ENCODE measurements around the gene TNFRSF9. TPM values are rescaled to one million over a fixed set of nuclear protein-coding genes. Genes with fewer than 3 reads are reported as not detected.

Gene TNFRSF9
- total and polyA plus RNA-seq, 2 donors from 2014 or later, result 0.54 TPM; not detected in 1

- Histone ChIP-seq H3K9ac (ENCODE audit: low read length in 3 of 3) (no peak overlapping the region), H3K4me1 (ENCODE audit: control insufficient read depth in 2 of 3, insufficient read depth in 2 of 3, low read depth in 1 of 3, low read length in 3 of 3) (peaks cover 0 to under 1% (median 0%) of the 10 kb centered on the region in 3 donors), H3K27ac (ENCODE audit: low read depth in 2 of 2, low read length in 2 of 2) (no peak overlapping the region), H3K27me3 (ENCODE audit: control insufficient read depth, insufficient read depth, low read length) (no peaks in the 10 kb centered on the region), H3K36me3 (ENCODE audit: control insufficient read depth in 2 of 3, insufficient read depth in 3 of 3, low read length in 3 of 3) (peaks cover 10 to 33% (median 20%) of the 10 kb centered on the region in 3 donors), H3K4me3 (ENCODE audit: low read length in 3 of 3) (no peak overlapping the region), H3K9me3 (ENCODE audit: control insufficient read depth in 2 of 3, insufficient read depth in 1 of 3, low read length in 3 of 3) (no peaks in the 10 kb centered on the region)
- TF ChIP-seq CTCF (IDR thresholded peaks at IDR 0.05; ENCODE audit: borderline replicate concordance, extremely low read depth, insufficient read depth), result no peak
- DNase-seq, result peak in 1 of 5 donors; percentile 46
- intact Hi-C loops (cut with DNase I), result loop anchor here (10.0 kb wide), 1 partner anchor 327 kb away; the partner anchor contains the start of gene SLC45A1
- FAIRE-seq, result no peak
Observed at GRCh38 chr1:7987528-7987927, 46.9 kb upstream of the TNFRSF9 start.

GRCh38 chr1:7985851-7986612, 45.4 kb upstream of the TNFRSF9 start:
- no peak for TF ChIP-seq CTCF (IDR thresholded peaks at IDR 0.05; ENCODE audit: borderline replicate concordance, extremely low read depth, insufficient read depth)
- FAIRE-seq (no peak), DNase-seq (peak in 1 of 5 donors; percentile 59)
- peaks cover 10 to 39% (median 24%) of the 10 kb centered on the region in 3 donors for H3K36me3 ChIP-seq (ENCODE audit: control insufficient read depth in 2 of 3, insufficient read depth in 3 of 3, low read length in 3 of 3)
- intact Hi-C loops (cut with DNase I), result loop anchor here (10.0 kb wide), 1 partner anchor 329 kb away; the partner anchor contains the start of gene SLC45A1
- H3K4me1 ChIP-seq (ENCODE audit: control insufficient read depth in 2 of 3, insufficient read depth in 2 of 3, low read depth in 1 of 3, low read length in 3 of 3), result peaks cover 0 to 3% (median 0%) of the 10 kb centered on the region in 3 donors
- no peak overlapping the region for H3K4me3 ChIP-seq (ENCODE audit: low read length in 3 of 3)
- H3K27ac ChIP-seq (ENCODE audit: low read depth in 2 of 2, low read length in 2 of 2), result no peak overlapping the region
- H3K27me3 ChIP-seq (ENCODE audit: control insufficient read depth, insufficient read depth, low read length), result no peaks in the 10 kb centered on the region
- no peak overlapping the region for H3K9ac ChIP-seq (ENCODE audit: low read length in 3 of 3)
- no peaks in the 10 kb centered on the region for H3K9me3 ChIP-seq (ENCODE audit: control insufficient read depth in 2 of 3, insufficient read depth in 1 of 3, low read length in 3 of 3)

GRCh38 chr1:7984811-7985210, 44.2 kb upstream of the TNFRSF9 start:
- H3K27me3 ChIP-seq (ENCODE audit: control insufficient read depth, insufficient read depth, low read length), result no peaks in the 10 kb centered on the region
- H3K36me3 ChIP-seq (ENCODE audit: control insufficient read depth in 2 of 3, insufficient read depth in 3 of 3, low read length in 3 of 3), result peaks cover 7 to 46% (median 30%) of the 10 kb centered on the region in 3 donors
- H3K4me3 ChIP-seq (ENCODE audit: low read length in 3 of 3), result no peak overlapping the region
- FAIRE-seq (no peak), DNase-seq (peak in 2 of 5 donors; percentile 35 to 49)
- intact Hi-C loops (cut with DNase I), result loop anchor here (10.0 kb wide), 1 partner anchor 330 kb away; the partner anchor contains the start of gene SLC45A1
- H3K9ac ChIP-seq (ENCODE audit: low read length in 3 of 3), result no peak overlapping the region
- H3K27ac ChIP-seq (ENCODE audit: low read depth in 2 of 2, low read length in 2 of 2), result no peak overlapping the region
- H3K9me3 ChIP-seq (ENCODE audit: control insufficient read depth in 2 of 3, insufficient read depth in 1 of 3, low read length in 3 of 3), result no peaks in the 10 kb centered on the region
- TF ChIP-seq CTCF (IDR thresholded peaks at IDR 0.05; ENCODE audit: borderline replicate concordance, extremely low read depth, insufficient read depth), result no peak
- peaks cover 0 to 3% (median 0%) of the 10 kb centered on the region in 3 donors for H3K4me1 ChIP-seq (ENCODE audit: control insufficient read depth in 2 of 3, insufficient read depth in 2 of 3, low read depth in 1 of 3, low read length in 3 of 3)
